ENCODE results near the gene TGIF2. TPM values are rescaled to one million over a fixed set of nuclear protein-coding genes. Genes with fewer than 3 reads are reported as not detected.

The TGIF2 gene
- total and polyA plus RNA-seq, 2 of the 4 experiments (the other 2 are of a cell fraction), result 9.7 to 12.7 TPM

- Histone ChIP-seq H3K27ac (ENCODE audit: insufficient read depth, low read length) (no peak overlapping the region), H4K20me1 (ENCODE audit: insufficient read depth, low read length) (peaks cover 18% of the 10 kb centered on the region; the same call in 1 of the 2 replicates), H3K4me2 (ENCODE audit: low read depth, low read length) (no peak overlapping the region), H3K4me1 (ENCODE audit: control insufficient read depth, insufficient read depth, low read length) (no peaks in the 10 kb centered on the region; the same call in 1 of the 2 replicates), H2BK5ac (ENCODE audit: low read depth, low read length, poor library complexity, severe bottlenecking) (no peak overlapping the region), H3K23ac (ENCODE audit: low read depth, low read length) (no peak overlapping the region), H4K91ac (ENCODE audit: insufficient read depth, low read depth, low read length) (no peak overlapping the region), H2BK120ac (ENCODE audit: low read depth, low read length) (no peak overlapping the region), H3K27me3 (ENCODE audit: control insufficient read depth, insufficient read depth, low read length) (no peaks in the 10 kb centered on the region), H4K5ac (ENCODE audit: low read depth, low read length) (no peak overlapping the region), H3K4me3 (ENCODE audit: insufficient read depth, low read depth, low read length) (no peak overlapping the region), H3K4ac (ENCODE audit: low read depth, low read length) (no peak overlapping the region), H3K18ac (ENCODE audit: low read depth, low read length) (no peak overlapping the region), H2AK9ac (replicated peaks; ENCODE audit: low read depth, low read length, poor library complexity) (no peak overlapping the region), H4K8ac (ENCODE audit: low read depth in 2 of 2, low read length in 2 of 2) (no peak overlapping the region), H2AFZ (replicated peaks; ENCODE audit: low read length, poor library complexity) (no peak overlapping the region), H2BK20ac (ENCODE audit: low read depth, low read length) (no peak overlapping the region), H3K36me3 (ENCODE audit: control insufficient read depth, insufficient read depth, low read length) (peaks cover 56% of the 10 kb centered on the region), H3K56ac (ENCODE audit: extremely low read depth, insufficient read depth, low read length) (no peak overlapping the region), H2AK5ac (ENCODE audit: low read depth, low read length) (no peak overlapping the region), H3K79me1 (ENCODE audit: low read depth in 1 of 2, low read length in 2 of 2) (peaks cover 14 to 31% of the 10 kb centered on the region in 2 experiments), H3K9me3 (ENCODE audit: control insufficient read depth, insufficient read depth, low read length) (no peaks in the 10 kb centered on the region), H3K14ac (replicated peaks; ENCODE audit: low read depth, low read length) (no peak overlapping the region), H2BK15ac (ENCODE audit: low read depth, low read length) (no peak overlapping the region), H3K9me1 (ENCODE audit: insufficient read depth, low read length) (peaks cover 19% of the 10 kb centered on the region), H3K9ac (ENCODE audit: low read depth, low read length) (no peak overlapping the region)
- DNase-seq, result no peak
- POLR2A ChIA-PET (ENCODE audit: unreplicated experiment), result no interaction called here
- in situ Hi-C loops (cut with MboI; ENCODE audit: low sequenced_read_pairs) (no loop called here), dilution Hi-C loops (cut with HindIII; ENCODE audit: low sequenced_read_pairs, unreplicated experiment) (no loop called here), intact Hi-C loops (cut with micrococcal nuclease) (no loop called here)
- CTCF ChIA-PET, result no interaction called here
- WGBS, 2 experiments (ENCODE audit: extremely low coverage in 2 of 2, insufficient read length in 1 of 2), result 47% methylated on average over 4 of the region's 32 CpGs; no CpG with 5 or more reads in 1 of the 2 experiments
- ATAC-seq (ENCODE audit: low read depth), result no peak
- BruUV-seq (replicated peaks), result TSS peak; percentile 84
- TF ChIP-seq NFE2L2 (IDR thresholded peaks at IDR 0.05; ENCODE audit: low read depth, low read length) (no peak), CEBPB (IDR thresholded peaks at IDR 0.05; ENCODE audit: low read depth, low read length) (no peak), BHLHE40 (IDR thresholded peaks at IDR 0.05; ENCODE audit: low read depth, low read length) (no peak), SMC3 (IDR thresholded peaks at IDR 0.05; ENCODE audit: low read depth, low read length) (no peak), USF2 (IDR thresholded peaks at IDR 0.05; ENCODE audit: low read depth, low read length) (no peak), MXI1 (IDR thresholded peaks at IDR 0.05; ENCODE audit: borderline replicate concordance, low read depth, low read length) (no peak), MAFK (IDR thresholded peaks at IDR 0.05; ENCODE audit: low read depth, low read length) (no peak), POLR2A (IDR thresholded peaks at IDR 0.05; ENCODE audit: low read depth, low read length) (no peak), CHD1 (IDR thresholded peaks at IDR 0.05; ENCODE audit: low read depth, low read length) (no peak), RFX5 (IDR thresholded peaks at IDR 0.05; ENCODE audit: low read depth, low read length) (no peak), ELK1 (IDR thresholded peaks at IDR 0.05; ENCODE audit: borderline replicate concordance, low read depth, low read length) (no peak), CTCF (conservative IDR thresholded peaks at IDR 0.05; ENCODE audit: low read depth, low read length) (no peak), MAZ (IDR thresholded peaks at IDR 0.05; ENCODE audit: borderline replicate concordance, low read depth, low read length) (no peak), FOS (IDR thresholded peaks at IDR 0.05; ENCODE audit: low read depth, low read length) (no peak), RAD21 (IDR thresholded peaks at IDR 0.05; ENCODE audit: low read length) (no peak)
Measured at GRCh38 chr20:36527331-36528125, 45.9 kb upstream of the TGIF2 start.

Data from IMR-90 (cell line).